IMR-90 (cell line): Measurements from ENCODE around the gene ADGRL3. TPM values are rescaled to one million over a fixed set of nuclear protein-coding genes. Genes with fewer than 3 reads are reported as not detected.

ENCODE experiments used
- ATAC-seq: fragments of 200-7000 bp; cut with Tn5 transposase; 2 replicates; pipeline ENCODE4 v1.9.1; 2020; ENCODE audit warnings: low read depth, mild to moderate bottlenecking, moderate library complexity
- BruUV-seq: library from RNA; stranded (reverse); fragments of 400-500 nt; replicated peaks from 2 replicates; lab custom pipeline; 2021; lab: Mats Ljungman, UMichigan
- CTCF ChIA-PET: fragments of 300-600 bp; formaldehyde crosslinking; extraction: SDS; loops from one replicate; lab custom pipeline; 2021; ENCODE audit warnings: antibody characterized with exemption; lab: Yijun Ruan, JAX
- POLR2A ChIA-PET: fragments of 300-600 bp; sonication (Branson Sonifier 250); formaldehyde crosslinking; loops from one replicate; lab custom pipeline; 2022; ENCODE audit warnings: antibody characterized with exemption; ENCODE audit not compliant: unreplicated experiment; lab: Charles Lee
- DNase-seq: peaks from one replicate; pipeline ENCODE4 v3.0.0; 2013
- H2AFZ ChIP-seq: replicated peaks from 2 replicates; pipeline ENCODE3; 2013; ENCODE audit warnings: low read length, mild to moderate bottlenecking; ENCODE audit not compliant: poor library complexity
- H2AK5ac ChIP-seq: 2 replicates; pipeline ENCODE4 v1.6.1; 2013; ENCODE audit warnings: low read depth, low read length, inconsistent platforms
- H2AK9ac ChIP-seq: replicated peaks from 2 replicates; pipeline ENCODE3; 2013; ENCODE audit warnings: mild to moderate bottlenecking, low read depth, low read length, moderate library complexity; ENCODE audit not compliant: poor library complexity
- H2BK120ac ChIP-seq: 2 replicates; pipeline ENCODE4 v1.6.1; 2013; ENCODE audit warnings: low read depth, low read length, inconsistent platforms
- H2BK15ac ChIP-seq: 3 replicates; pipeline ENCODE4 v1.6.1; 2013; ENCODE audit warnings: low read depth, low read length, inconsistent platforms
- H2BK20ac ChIP-seq: 2 replicates; pipeline ENCODE4 v1.6.1; 2013; ENCODE audit warnings: low read depth, mild to moderate bottlenecking, inconsistent platforms, low read length, moderate library complexity
- H2BK5ac ChIP-seq: 2 replicates; pipeline ENCODE4 v1.6.1; 2013; ENCODE audit warnings: mild to moderate bottlenecking, low read depth, low read length, inconsistent platforms; ENCODE audit not compliant: poor library complexity, severe bottlenecking
- H3K14ac ChIP-seq: replicated peaks from 2 replicates; pipeline ENCODE4 v1.6.1; 2013; ENCODE audit warnings: low read depth, low read length, inconsistent platforms
- H3K18ac ChIP-seq: 2 replicates; pipeline ENCODE4 v1.6.1; 2013; ENCODE audit warnings: low read depth, low read length, control low read depth
- H3K23ac ChIP-seq: 2 replicates; pipeline ENCODE4 v1.6.1; 2013; ENCODE audit warnings: low read depth, low read length, inconsistent platforms
- H3K27ac ChIP-seq: 2 replicates; pipeline ENCODE4 v1.5.1; 2013; ENCODE audit warnings: mild to moderate bottlenecking, control low read depth, low read length; ENCODE audit not compliant: insufficient read depth
- H3K27me3 ChIP-seq: 2 replicates; pipeline ENCODE4 v1.6.1; 2013; ENCODE audit warnings: low read length; ENCODE audit not compliant: control insufficient read depth, insufficient read depth
- H3K36me3 ChIP-seq: 2 replicates; pipeline ENCODE4 v1.6.1; 2013; ENCODE audit warnings: low read length, mixed read lengths; ENCODE audit not compliant: control insufficient read depth, insufficient read depth
- H3K4ac ChIP-seq: 2 replicates; pipeline ENCODE4 v1.6.1; 2013; ENCODE audit warnings: low read depth, low read length, inconsistent platforms
- H3K4me1 ChIP-seq: 2 replicates; pipeline ENCODE4 v1.6.1; 2013; ENCODE audit warnings: low read length, mixed read lengths; ENCODE audit not compliant: control insufficient read depth, insufficient read depth
- H3K4me2 ChIP-seq: 2 replicates; pipeline ENCODE4 v1.6.1; 2013; ENCODE audit warnings: low read depth, mild to moderate bottlenecking, control low read depth, low read length, moderate library complexity
- H3K4me3 ChIP-seq: 2 replicates; pipeline ENCODE4 v1.5.1; 2013; ENCODE audit warnings: low read depth, mild to moderate bottlenecking, control low read depth, low read length, moderate library complexity; ENCODE audit not compliant: insufficient read depth
- H3K56ac ChIP-seq: 2 replicates; pipeline ENCODE4 v1.6.1; 2013; ENCODE audit warnings: low read length, inconsistent platforms; ENCODE audit not compliant: insufficient read depth; ENCODE audit errors: extremely low read depth
- H3K79me1 ChIP-seq, 2 experiments: 2 replicates each; pipeline ENCODE4 v1.6.1; 2013; ENCODE audit warnings: low read length in 2 of 2, inconsistent platforms in 1 of 2, low read depth in 1 of 2
- H3K9ac ChIP-seq: 2 replicates; pipeline ENCODE4 v1.6.1; 2013; ENCODE audit warnings: low read depth, low read length, control low read depth
- H3K9me1 ChIP-seq: 2 replicates; pipeline ENCODE4 v1.6.1; 2013; ENCODE audit warnings: low read length, inconsistent platforms; ENCODE audit not compliant: insufficient read depth
- H3K9me3 ChIP-seq: 2 replicates; pipeline ENCODE4 v1.6.1; 2013; ENCODE audit warnings: low read length; ENCODE audit not compliant: control insufficient read depth, insufficient read depth
- H4K20me1 ChIP-seq: 2 replicates; pipeline ENCODE4 v1.6.1; 2013; ENCODE audit warnings: low read length, inconsistent platforms; ENCODE audit not compliant: insufficient read depth
- H4K5ac ChIP-seq: 2 replicates; pipeline ENCODE4 v1.6.1; 2013; ENCODE audit warnings: mild to moderate bottlenecking, low read depth, low read length, control low read depth
- H4K8ac ChIP-seq, 2 experiments: 2 replicates each; pipeline ENCODE4 v1.6.1; 2013; ENCODE audit warnings: low read depth in 2 of 2, low read length in 2 of 2, control low read depth in 1 of 2, inconsistent platforms in 1 of 2
- H4K91ac ChIP-seq: 2 replicates; pipeline ENCODE4 v1.6.1; 2013; ENCODE audit warnings: low read depth, low read length, inconsistent platforms; ENCODE audit not compliant: insufficient read depth
- BHLHE40 ChIP-seq: fragments of 150-350 bp; IDR thresholded peaks from 2 replicates; pipeline ENCODE4 v1.6.1; 2016; ENCODE audit warnings: mild to moderate bottlenecking, low read depth, low read length
- CEBPB ChIP-seq: IDR thresholded peaks from 2 replicates; pipeline ENCODE4 v1.6.1; 2012; ENCODE audit warnings: low read depth, low read length, improper control_type of control experiment
- CHD1 ChIP-seq: IDR thresholded peaks from 2 replicates; pipeline ENCODE4 v1.6.1; 2012; ENCODE audit warnings: low read depth, low read length, improper control_type of control experiment
- CTCF ChIP-seq: conservative IDR thresholded peaks from 2 replicates; pipeline ENCODE4 v1.5.1; 2012; ENCODE audit warnings: mild to moderate bottlenecking, low read depth, low read length, improper control_type of control experiment
- ELK1 ChIP-seq: fragments of 150-350 bp; IDR thresholded peaks from 2 replicates; pipeline ENCODE4 v1.6.1; 2016; ENCODE audit warnings: low read depth, mild to moderate bottlenecking, low read length, moderate library complexity, borderline replicate concordance
- FOS ChIP-seq: fragments of 150-350 bp; IDR thresholded peaks from 2 replicates; pipeline ENCODE4 v1.6.1; 2016; ENCODE audit warnings: low read depth, low read length
- MAFK ChIP-seq: IDR thresholded peaks from 2 replicates; pipeline ENCODE4 v1.6.1; 2012; ENCODE audit warnings: low read depth, low read length, improper control_type of control experiment
- MAZ ChIP-seq: IDR thresholded peaks from 2 replicates; pipeline ENCODE4 v1.6.1; 2012; ENCODE audit warnings: low read depth, mild to moderate bottlenecking, low read length, improper control_type of control experiment, moderate library complexity, borderline replicate concordance
- MXI1 ChIP-seq: IDR thresholded peaks from 2 replicates; pipeline ENCODE4 v1.6.1; 2012; ENCODE audit warnings: low read depth, mild to moderate bottlenecking, low read length, moderate library complexity, borderline replicate concordance
- NFE2L2 ChIP-seq: fragments of 150-350 bp; IDR thresholded peaks from 2 replicates; pipeline ENCODE4 v1.6.1; 2016; ENCODE audit warnings: low read depth, mild to moderate bottlenecking, low read length
- RCOR1 ChIP-seq: IDR thresholded peaks from 2 replicates; pipeline ENCODE4 v1.6.1; 2012; ENCODE audit warnings: mild to moderate bottlenecking, low read length, improper control_type of control experiment; ENCODE audit not compliant: insufficient replicate concordance
- RFX5 ChIP-seq: IDR thresholded peaks from 2 replicates; pipeline ENCODE4 v1.8.0; 2012; ENCODE audit warnings: low read depth, mild to moderate bottlenecking, low read length, moderate library complexity
- WGBS, 2 experiments: methylation state at CpG; one replicate each; pipeline versions ENCODE4 v1.1.5 to v1.1.7; 2013; ENCODE audit warnings: missing lambda C conversion rate in 2 of 2; ENCODE audit not compliant: insufficient read length in 1 of 2; ENCODE audit errors: extremely low coverage in 2 of 2; 5-methylcytosine and 5-hydroxymethylcytosine counted together
- dilution Hi-C: fragments of 300-500 bp; cut with HindIII; formaldehyde crosslinking; loops from one replicate; pipeline ENCODE4 v1.14.3; 2018; ENCODE audit warnings: low sequenced_read_pairs; ENCODE audit not compliant: unreplicated experiment
- in situ Hi-C: fragments of 300-500 bp; cut with MboI; formaldehyde crosslinking; loops from 3 replicates; pipeline ENCODE4 v1.14.3; 2019; ENCODE audit warnings: low sequenced_read_pairs, inconsistent platforms, mixed read lengths
- intact Hi-C: fragments of 100-400 bp; cut with micrococcal nuclease; formaldehyde crosslinking; loops from 2 replicates; pipeline ENCODE4 v1.10.0; 2022
- polyA plus RNA-seq, 3 experiments: library from polyadenylated mRNA; depleted of rRNA; stranded (reverse); fragments of >200 nt; gene quantifications; 2 replicates each; pipeline ENCODE4 v1.2.3, GENCODE V29; 2012; ENCODE audit warnings: low replicate concordance in 1 of 3
- total RNA-seq: library from RNA; depleted of rRNA; stranded (reverse); fragments of >200 nt; gene quantifications from 2 replicates; pipeline ENCODE4 v1.2.3, GENCODE V29; 2012
- TF ChIP-seq, protein P1 (sequence below): fragments of 150-350 bp; IDR thresholded peaks from 2 replicates; pipeline ENCODE4 v1.6.1; 2017; ENCODE audit warnings: mild to moderate bottlenecking, antibody characterized with exemption, low read length, low read depth

The ADGRL3 gene
- total and polyA plus RNA-seq, 2 of the 4 experiments (the other 2 are of a cell fraction) = 0.46 to 2.5 TPM

DNA sequence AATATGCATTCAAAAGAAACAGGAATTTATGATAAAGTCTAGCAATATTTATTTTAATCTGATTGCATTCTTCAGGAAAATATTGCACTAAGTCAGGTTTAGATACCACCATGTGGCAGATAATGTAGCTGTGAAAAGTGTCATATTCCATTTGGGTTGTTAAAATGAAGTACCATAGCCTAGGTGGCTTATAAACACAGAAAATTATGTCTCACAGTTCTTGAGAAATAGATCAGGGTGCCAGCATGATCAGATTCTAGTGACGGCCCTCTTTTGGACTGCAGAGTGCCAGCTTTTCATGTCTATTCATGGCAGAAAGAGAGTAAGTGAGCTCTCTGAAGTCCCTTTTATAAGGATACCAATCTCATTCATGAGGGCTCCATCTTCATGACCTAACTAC, 5.6 kb upstream of the ADGRL3 start:
- dilution Hi-C loops = no loop called here

More for the DNA sequence above, 5.6 kb upstream of the ADGRL3 start:
- in situ Hi-C loops = no loop called here
- Histone ChIP-seq H3K4me2 (no peak overlapping the region), H3K9ac (no peak overlapping the region), H2BK20ac (no peak overlapping the region), H3K4me3 (no peak overlapping the region), H4K91ac (no peak overlapping the region), H3K9me3 (no peaks in the 10 kb centered on the region), H2BK5ac (no peak overlapping the region), H3K4ac (no peak overlapping the region), H3K27me3 (peaks cover 2% of the 10 kb centered on the region; the same call in 1 of the 2 replicates), H2BK120ac (no peak overlapping the region), H3K79me1 (no peaks in the 10 kb centered on the region), H3K9me1 (no peaks in the 10 kb centered on the region), H3K27ac (no peak overlapping the region), H2AK5ac (no peak overlapping the region), H2BK15ac (no peak overlapping the region), H3K56ac (no peak overlapping the region), H3K14ac (no peak overlapping the region), H2AFZ (no peak overlapping the region), H4K5ac (no peak overlapping the region), H4K20me1 (no peaks in the 10 kb centered on the region), H2AK9ac (no peak overlapping the region), H3K18ac (no peak overlapping the region), H3K23ac (no peak overlapping the region), H4K8ac (no peak overlapping the region), H3K36me3 (no peaks in the 10 kb centered on the region), H3K4me1 (no peaks in the 10 kb centered on the region)
- CTCF ChIA-PET = interaction anchor here (1.6 kb wide), 1 partner anchor 13 kb away, joined by 4 read pairs; no protein-coding TSS in a partner anchor
- ATAC-seq (no peak), DNase-seq (no peak)
- no TSS peak for BruUV-seq
- POLR2A ChIA-PET = no interaction called here
- TF ChIP-seq, protein P1, sequence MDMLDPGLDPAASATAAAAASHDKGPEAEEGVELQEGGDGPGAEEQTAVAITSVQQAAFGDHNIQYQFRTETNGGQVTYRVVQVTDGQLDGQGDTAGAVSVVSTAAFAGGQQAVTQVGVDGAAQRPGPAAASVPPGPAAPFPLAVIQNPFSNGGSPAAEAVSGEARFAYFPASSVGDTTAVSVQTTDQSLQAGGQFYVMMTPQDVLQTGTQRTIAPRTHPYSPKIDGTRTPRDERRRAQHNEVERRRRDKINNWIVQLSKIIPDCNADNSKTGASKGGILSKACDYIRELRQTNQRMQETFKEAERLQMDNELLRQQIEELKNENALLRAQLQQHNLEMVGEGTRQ = no peak
- TF ChIP-seq CHD1 (no peak), CTCF (no peak), FOS (no peak), ELK1 (no peak), RCOR1 (no peak), NFE2L2 (no peak), MXI1 (no peak), MAZ (no peak), BHLHE40 (no peak), MAFK (no peak), RFX5 (no peak), CEBPB (no peak)
- intact Hi-C loops = no loop called here
- WGBS, 2 experiments = no CpG with 5 or more reads among the region's 1 CpG
